ENCODE results near the gene GALNT6.
"Not testable (repeated sequence)": the region's sequence is repeated elsewhere in the genome, so short reads cannot be mapped to it uniquely, and the experiment has no call there.

Gene GALNT6

DNA sequence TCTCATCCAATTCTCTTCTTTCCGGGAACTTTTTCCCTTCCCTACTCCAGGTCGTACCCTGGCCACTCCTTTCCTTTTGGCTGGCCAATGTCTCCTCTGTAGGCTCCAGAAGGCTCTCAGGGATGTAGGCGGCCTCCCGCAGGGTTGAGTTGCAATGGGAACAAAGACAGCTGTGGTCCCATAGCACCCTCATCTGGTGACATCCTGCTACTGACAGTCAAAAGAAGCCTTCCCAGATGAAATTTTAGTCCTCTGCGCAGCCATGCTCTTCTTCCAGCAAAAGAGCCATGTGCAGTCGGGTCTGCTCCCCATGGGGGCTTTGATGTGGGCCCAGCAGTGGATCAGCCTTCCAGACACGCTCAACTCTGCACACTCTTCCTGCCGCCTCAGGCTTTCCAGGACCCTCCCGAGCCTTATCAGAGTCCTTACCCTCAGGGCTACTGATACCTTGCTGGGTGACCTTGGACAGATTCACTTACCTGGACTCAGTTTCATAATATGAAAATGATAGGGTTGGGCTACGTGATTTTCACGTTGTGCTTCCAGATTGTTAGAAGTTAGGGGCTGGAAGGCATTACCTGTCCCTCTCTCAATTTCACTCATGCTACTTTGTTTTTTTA lies 39.2 kb downstream of the GALNT6 start:
- Histone ChIP-seq H3K27me3 (ENCODE audit: control insufficient read depth, insufficient read depth, low read length) (no peaks in the 10 kb centered on the region), H3K36me3 (ENCODE audit: control insufficient read depth, insufficient read depth, low read length) (peaks cover 17% of the 10 kb centered on the region), H3K4me3 (ENCODE audit: low read depth, low read length) (no peak overlapping the region), H3K27ac (ENCODE audit: low read depth, low read length) (no peak overlapping the region), H3K9ac (ENCODE audit: low read depth, low read length) (no peak overlapping the region), H3K4me1 (ENCODE audit: control insufficient read depth, insufficient read depth, low read length) (0 out of 2 replicates have a peak, but pooled peaks cover 3% of the 10 kb centered on the region), H3K9me3 (ENCODE audit: control insufficient read depth, insufficient read depth, low read length) (no peaks in the 10 kb centered on the region)

DNA sequence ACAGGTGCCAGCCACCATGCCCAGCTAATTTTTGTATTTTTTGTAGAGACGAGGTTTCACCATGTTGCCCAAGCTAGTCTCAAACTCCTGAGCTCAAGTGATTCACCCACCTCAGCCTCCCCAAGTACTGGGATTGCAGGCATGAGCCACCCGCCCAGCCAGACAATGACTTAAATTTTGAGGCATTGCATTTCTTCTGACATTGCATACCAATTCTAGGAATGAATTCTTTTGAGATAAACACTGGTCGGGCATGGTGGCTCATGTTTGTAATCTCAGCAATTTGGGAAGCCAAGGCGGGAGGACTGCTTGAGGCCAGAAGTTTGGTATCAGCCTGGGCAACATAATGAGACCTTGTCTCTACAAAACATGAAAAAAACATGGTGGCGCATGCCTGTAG lies 42.2 kb downstream of the GALNT6 start:
- H3K9me3 ChIP-seq (ENCODE audit: control insufficient read depth, insufficient read depth, low read length): no peaks in the 10 kb centered on the region

DNA sequence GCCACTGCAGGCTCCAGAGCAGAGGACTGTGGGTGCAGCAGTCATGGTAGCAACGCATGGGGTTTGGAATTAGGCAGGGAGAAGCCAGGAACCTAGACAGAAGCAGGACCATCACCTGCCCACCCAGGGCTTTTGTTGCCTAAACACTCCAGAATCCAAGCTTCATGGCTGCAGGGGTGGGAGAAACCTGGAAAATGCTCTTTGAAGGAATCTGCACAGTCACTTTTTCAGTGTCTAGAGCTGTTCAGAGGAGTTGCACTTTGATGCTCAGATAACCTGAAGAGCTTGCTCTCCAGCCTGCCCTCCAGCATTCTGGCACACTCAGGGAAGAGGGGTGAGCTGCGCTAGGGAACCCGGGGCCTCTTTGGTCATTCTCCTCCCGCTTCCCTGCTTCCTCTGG lies 43.1 kb downstream of the GALNT6 start:
- H3K36me3 ChIP-seq (ENCODE audit: control insufficient read depth, insufficient read depth, low read length): no peaks in the 10 kb centered on the region
- H3K27ac ChIP-seq (ENCODE audit: low read depth, low read length): no peak overlapping the region
- no peaks in the 10 kb centered on the region for H3K9me3 ChIP-seq (ENCODE audit: control insufficient read depth, insufficient read depth, low read length)
- no peak overlapping the region for H3K9ac ChIP-seq (ENCODE audit: low read depth, low read length)
- 0 out of 2 replicates have a peak, but pooled peaks cover 3% of the 10 kb centered on the region for H3K4me1 ChIP-seq (ENCODE audit: control insufficient read depth, insufficient read depth, low read length)
- H3K27me3 ChIP-seq (ENCODE audit: control insufficient read depth, insufficient read depth, low read length): no peaks in the 10 kb centered on the region
- no peak overlapping the region for H3K4me3 ChIP-seq (ENCODE audit: low read depth, low read length)

More for the DNA sequence above, 42.2 kb downstream of the GALNT6 start:
- Histone ChIP-seq H3K36me3 (ENCODE audit: control insufficient read depth, insufficient read depth, low read length) (peaks cover 2% of the 10 kb centered on the region; the same call in 1 of the 2 replicates), H3K4me1 (ENCODE audit: control insufficient read depth, insufficient read depth, low read length) (0 out of 2 replicates have a peak, but pooled peaks cover 3% of the 10 kb centered on the region), H3K4me3 (ENCODE audit: low read depth, low read length) (no peak overlapping the region), H3K27ac (ENCODE audit: low read depth, low read length) (no peak overlapping the region), H3K27me3 (ENCODE audit: control insufficient read depth, insufficient read depth, low read length) (no peaks in the 10 kb centered on the region), H3K9ac (ENCODE audit: low read depth, low read length) (no peak overlapping the region)

DNA sequence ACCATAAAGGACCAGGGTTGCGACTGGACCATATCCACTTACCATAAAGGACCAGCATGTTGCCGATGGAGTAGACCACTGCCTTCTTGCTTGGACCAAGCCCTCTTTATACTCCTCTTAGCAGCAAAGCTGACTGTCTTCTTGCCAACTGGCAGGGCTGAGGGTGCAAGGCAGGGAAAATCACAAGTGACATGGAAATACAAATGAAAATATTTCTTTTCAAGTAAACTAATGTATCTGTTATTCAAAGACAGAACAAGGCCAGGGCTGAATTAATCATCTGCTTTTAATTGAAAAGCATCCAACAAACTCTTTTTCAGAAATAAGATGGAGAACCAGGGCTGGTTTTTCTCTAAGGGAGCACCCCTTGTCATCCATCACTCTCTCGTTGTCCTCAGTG lies 44.6 kb downstream of the GALNT6 start, which contains the start of gene CELA1:
Gene CELA1 (minus strand): TSS at position 99 of the 400 bp plus-strand sequence. CDS start 41 bp downstream, at position 58.
- Histone ChIP-seq H3K36me3 (ENCODE audit: control insufficient read depth, insufficient read depth, low read length) (no peaks in the 10 kb centered on the region), H3K4me3 (ENCODE audit: low read depth, low read length) (no peak within 1 kb of the TSS), H3K9me3 (ENCODE audit: control insufficient read depth, insufficient read depth, low read length) (no peaks in the 10 kb centered on the region), H3K27ac (ENCODE audit: low read depth, low read length) (no peak within 1 kb of the TSS), H3K4me1 (ENCODE audit: control insufficient read depth, insufficient read depth, low read length) (no peaks in the 10 kb centered on the region), H3K9ac (ENCODE audit: low read depth, low read length) (no peak within 1 kb of the TSS), H3K27me3 (ENCODE audit: control insufficient read depth, insufficient read depth, low read length) (no peaks in the 10 kb centered on the region)

DNA sequence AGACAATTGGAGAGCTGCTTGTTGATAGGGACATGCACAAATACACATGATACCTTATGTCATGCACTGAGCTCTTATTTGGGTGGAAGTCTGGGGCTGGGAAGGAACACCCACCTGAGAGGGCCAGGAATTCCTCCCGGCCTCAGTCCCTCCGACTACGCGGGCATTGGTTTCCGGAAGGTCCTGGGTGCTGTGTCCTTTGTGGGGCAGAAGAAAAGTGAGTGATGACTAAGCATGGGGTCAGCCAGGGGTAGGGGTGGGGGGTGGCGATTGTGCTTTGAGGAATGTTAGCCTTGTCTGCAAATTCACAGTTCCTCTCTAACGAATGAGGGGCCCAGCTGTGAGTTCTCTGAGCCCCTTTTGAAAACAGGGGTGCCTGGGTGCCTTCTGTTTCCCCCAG lies 45.5 kb downstream of the GALNT6 start:
- Histone ChIP-seq H3K4me3 (ENCODE audit: low read depth, low read length) (no peak overlapping the region), H3K9me3 (ENCODE audit: control insufficient read depth, insufficient read depth, low read length) (no peaks in the 10 kb centered on the region), H3K9ac (ENCODE audit: low read depth, low read length) (no peak overlapping the region), H3K27ac (ENCODE audit: low read depth, low read length) (no peak overlapping the region), H3K27me3 (ENCODE audit: control insufficient read depth, insufficient read depth, low read length) (no peaks in the 10 kb centered on the region), H3K36me3 (ENCODE audit: control insufficient read depth, insufficient read depth, low read length) (no peaks in the 10 kb centered on the region), H3K4me1 (ENCODE audit: control insufficient read depth, insufficient read depth, low read length) (peaks cover 3% of the 10 kb centered on the region; the same call in 1 of the 2 replicates)

DNA sequence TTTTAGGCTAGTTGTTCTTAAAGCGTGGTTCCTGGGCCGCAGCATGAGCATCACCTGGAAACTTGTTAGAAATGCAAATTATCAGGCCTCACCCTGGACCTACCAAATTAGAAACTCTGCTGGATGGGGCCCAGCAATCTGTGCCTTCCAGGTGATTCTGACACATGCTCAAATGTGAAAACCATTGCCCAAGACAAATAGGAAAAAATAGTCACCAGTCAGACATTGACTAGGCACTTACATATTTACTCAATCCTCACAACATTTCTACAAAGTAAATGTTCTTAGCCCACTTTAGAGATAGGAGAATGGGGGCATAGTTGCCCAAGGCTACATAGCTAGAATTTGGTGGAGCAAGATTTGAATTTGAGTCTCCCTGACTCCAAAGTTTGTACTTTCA lies 48.0 kb downstream of the GALNT6 start:
- no peak overlapping the region for H3K9ac ChIP-seq (ENCODE audit: low read depth, low read length)
- no peaks in the 10 kb centered on the region for H3K9me3 ChIP-seq (ENCODE audit: control insufficient read depth, insufficient read depth, low read length)
- H3K36me3 ChIP-seq (ENCODE audit: control insufficient read depth, insufficient read depth, low read length): no peaks in the 10 kb centered on the region
- H3K4me1 ChIP-seq (ENCODE audit: control insufficient read depth, insufficient read depth, low read length): peaks cover 3% of the 10 kb centered on the region; the same call in 1 of the 2 replicates
- no peak overlapping the region for H3K4me3 ChIP-seq (ENCODE audit: low read depth, low read length)
- H3K27ac ChIP-seq (ENCODE audit: low read depth, low read length): no peak overlapping the region
- no peaks in the 10 kb centered on the region for H3K27me3 ChIP-seq (ENCODE audit: control insufficient read depth, insufficient read depth, low read length)

DNA sequence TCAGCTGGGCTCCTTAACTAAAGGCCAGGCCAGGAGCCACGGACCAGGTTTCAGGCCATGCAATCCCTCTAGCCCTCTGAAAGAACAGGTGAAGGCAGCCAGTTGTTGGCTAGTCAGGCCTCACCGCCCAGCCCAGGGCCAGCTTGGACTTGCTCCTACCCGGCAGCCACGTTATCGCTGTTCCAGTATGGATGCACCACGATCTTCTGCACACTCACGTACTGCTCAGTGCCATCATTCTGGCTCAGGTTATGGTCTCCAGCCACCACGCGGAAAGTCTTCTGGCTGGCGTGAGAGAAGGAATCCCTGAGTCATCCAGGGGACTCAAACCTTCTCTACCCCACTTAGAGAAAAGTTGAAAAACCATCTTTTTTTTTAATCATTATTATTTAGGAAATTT lies 48.8 kb downstream of the GALNT6 start:
- no peak overlapping the region for H3K27ac ChIP-seq (ENCODE audit: low read depth, low read length)
- H3K4me3 ChIP-seq (ENCODE audit: low read depth, low read length): no peak overlapping the region
- H3K4me1 ChIP-seq (ENCODE audit: control insufficient read depth, insufficient read depth, low read length): peaks cover 3% of the 10 kb centered on the region; the same call in 1 of the 2 replicates
- no peaks in the 10 kb centered on the region for H3K36me3 ChIP-seq (ENCODE audit: control insufficient read depth, insufficient read depth, low read length)
- no peaks in the 10 kb centered on the region for H3K9me3 ChIP-seq (ENCODE audit: control insufficient read depth, insufficient read depth, low read length)
- H3K27me3 ChIP-seq (ENCODE audit: control insufficient read depth, insufficient read depth, low read length): no peaks in the 10 kb centered on the region
- H3K9ac ChIP-seq (ENCODE audit: low read depth, low read length): no peak overlapping the region

DNA sequence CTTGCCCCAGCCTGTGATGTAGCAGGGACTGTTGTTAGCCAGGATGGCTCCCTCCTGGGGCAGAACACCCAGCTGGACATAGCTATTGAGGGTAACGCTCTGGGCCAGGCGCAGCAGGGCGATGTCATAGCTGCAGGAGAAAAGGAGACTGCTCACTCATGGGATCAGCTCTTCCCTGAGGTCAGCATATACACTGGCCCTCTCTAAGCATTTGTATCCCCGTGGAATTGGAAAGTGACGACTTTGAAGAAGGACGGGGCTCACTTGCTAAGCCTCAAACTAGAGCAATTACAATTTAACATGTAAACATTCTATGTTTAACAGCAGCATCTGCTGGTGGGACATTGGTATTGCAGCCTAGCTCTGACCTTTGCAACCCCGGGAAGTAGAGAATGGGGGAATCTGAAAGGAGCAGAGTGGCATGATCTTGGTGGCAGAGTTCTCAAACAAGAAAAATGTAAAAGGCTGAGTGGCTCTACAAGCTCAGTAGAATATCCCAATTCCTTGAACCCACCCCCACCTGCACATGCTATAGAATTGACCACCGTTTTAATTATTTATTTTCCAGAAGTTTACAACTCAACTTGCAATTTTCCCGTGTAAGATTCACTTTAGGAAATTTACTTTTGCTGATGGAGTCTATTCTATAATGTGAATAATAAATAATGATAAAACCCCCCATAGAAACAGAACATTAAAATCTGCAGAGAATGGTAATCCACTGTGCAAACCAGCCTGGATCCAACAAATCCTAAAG lies 49.8 kb downstream of the GALNT6 start:
- Histone ChIP-seq H3K4me3 (ENCODE audit: low read depth, low read length) (peak overlapping the region; percentile 42), H3K9me3 (ENCODE audit: control insufficient read depth, insufficient read depth, low read length) (no peaks in the 10 kb centered on the region), H3K36me3 (ENCODE audit: control insufficient read depth, insufficient read depth, low read length) (no peaks in the 10 kb centered on the region), H3K9ac (ENCODE audit: low read depth, low read length) (no peak overlapping the region), H3K27me3 (ENCODE audit: control insufficient read depth, insufficient read depth, low read length) (no peaks in the 10 kb centered on the region), H3K4me1 (ENCODE audit: control insufficient read depth, insufficient read depth, low read length) (peaks cover 3% of the 10 kb centered on the region; the same call in 1 of the 2 replicates), H3K27ac (ENCODE audit: low read depth, low read length) (no peak overlapping the region)

DNA sequence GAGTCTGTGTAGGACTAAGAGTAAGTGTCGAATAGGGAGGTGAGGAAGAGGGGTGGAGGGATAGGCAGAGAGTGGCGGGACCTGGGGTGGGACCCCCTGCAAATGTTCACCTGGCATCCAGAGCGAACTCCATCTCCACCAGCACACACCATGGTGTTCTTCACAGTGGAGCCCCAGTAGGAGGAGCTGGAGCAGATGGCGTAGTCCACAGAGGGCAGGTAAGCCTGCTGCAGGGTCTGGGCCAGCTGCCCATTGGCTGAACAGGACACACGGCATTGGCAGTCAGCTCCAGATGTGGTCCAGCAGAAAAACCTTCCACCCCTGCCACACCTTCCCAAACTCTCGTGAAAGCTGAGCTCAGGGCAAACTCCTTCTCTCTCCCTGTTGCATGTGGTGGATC lies 51.5 kb downstream of the GALNT6 start:
- Histone ChIP-seq H3K4me1 (ENCODE audit: control insufficient read depth, insufficient read depth, low read length) (peaks cover 3% of the 10 kb centered on the region; the same call in 1 of the 2 replicates), H3K9ac (ENCODE audit: low read depth, low read length) (no peak overlapping the region), H3K36me3 (ENCODE audit: control insufficient read depth, insufficient read depth, low read length) (no peaks in the 10 kb centered on the region), H3K4me3 (ENCODE audit: low read depth, low read length) (no peak overlapping the region), H3K27me3 (ENCODE audit: control insufficient read depth, insufficient read depth, low read length) (no peaks in the 10 kb centered on the region), H3K9me3 (ENCODE audit: control insufficient read depth, insufficient read depth, low read length) (no peaks in the 10 kb centered on the region), H3K27ac (ENCODE audit: low read depth, low read length) (no peak overlapping the region)

DNA sequence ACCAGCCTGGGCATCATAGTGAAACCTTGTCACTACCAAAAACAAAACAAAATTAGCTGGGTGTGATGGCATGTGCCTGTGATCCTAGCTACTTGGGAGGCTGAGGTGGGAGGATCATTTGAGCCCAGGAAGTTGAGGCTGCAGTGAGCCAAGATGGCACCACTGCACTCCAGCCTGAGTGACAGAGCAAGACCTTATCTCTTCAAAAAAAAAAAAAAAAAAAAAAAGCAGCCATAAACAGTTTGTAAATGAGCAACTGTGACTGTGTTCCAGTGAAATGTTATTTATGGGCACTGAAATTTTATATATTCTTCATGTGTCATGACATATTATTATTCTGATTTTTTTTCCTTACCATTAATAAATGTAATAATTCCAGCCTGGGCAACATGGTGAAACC lies 53.9 kb downstream of the GALNT6 start:
- H3K4me1 ChIP-seq (ENCODE audit: control insufficient read depth, insufficient read depth, low read length); H3K4me3 ChIP-seq (ENCODE audit: low read depth, low read length); H3K9me3 ChIP-seq (ENCODE audit: control insufficient read depth, insufficient read depth, low read length); H3K36me3 ChIP-seq (ENCODE audit: control insufficient read depth, insufficient read depth, low read length); H3K27ac ChIP-seq (ENCODE audit: low read depth, low read length); H3K27me3 ChIP-seq (ENCODE audit: control insufficient read depth, insufficient read depth, low read length); H3K9ac ChIP-seq (ENCODE audit: low read depth, low read length): not testable (repeated sequence)

DNA sequence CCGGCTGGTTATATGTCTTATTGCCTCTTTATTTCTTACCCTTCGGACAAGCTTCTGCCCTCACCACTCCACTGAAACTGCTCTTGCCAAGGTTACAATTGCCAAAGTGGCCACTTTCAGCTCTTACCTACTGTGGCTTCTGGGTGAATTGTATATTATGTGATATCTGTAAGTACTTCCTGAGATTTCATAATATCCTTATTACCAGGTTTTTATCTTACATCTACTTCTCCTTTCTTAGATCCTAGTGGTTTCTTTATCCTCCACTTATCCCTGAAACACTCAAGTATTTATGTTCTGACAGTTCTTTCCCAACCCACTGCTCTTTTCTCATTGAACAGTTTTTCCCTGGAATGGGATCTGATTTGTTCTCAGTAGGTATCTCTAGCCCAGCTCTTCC lies 55.3 kb downstream of the GALNT6 start:
- no peaks in the 10 kb centered on the region for H3K27me3 ChIP-seq (ENCODE audit: control insufficient read depth, insufficient read depth, low read length)
- no peak overlapping the region for H3K27ac ChIP-seq (ENCODE audit: low read depth, low read length)
- H3K4me3 ChIP-seq (ENCODE audit: low read depth, low read length): no peak overlapping the region
- no peaks in the 10 kb centered on the region for H3K9me3 ChIP-seq (ENCODE audit: control insufficient read depth, insufficient read depth, low read length)
- H3K9ac ChIP-seq (ENCODE audit: low read depth, low read length): no peak overlapping the region
- H3K36me3 ChIP-seq (ENCODE audit: control insufficient read depth, insufficient read depth, low read length): no peaks in the 10 kb centered on the region
- no peaks in the 10 kb centered on the region for H3K4me1 ChIP-seq (ENCODE audit: control insufficient read depth, insufficient read depth, low read length)
